ENCODE results near the gene TRAF3. TPM values are rescaled to one million over a fixed set of nuclear protein-coding genes. Genes with fewer than 3 reads are reported as not detected.

The TRAF3 gene
- total RNA-seq, 4 donors from 2014 or later = 15.9 to 24.9 (median 18.6) TPM

DNA sequence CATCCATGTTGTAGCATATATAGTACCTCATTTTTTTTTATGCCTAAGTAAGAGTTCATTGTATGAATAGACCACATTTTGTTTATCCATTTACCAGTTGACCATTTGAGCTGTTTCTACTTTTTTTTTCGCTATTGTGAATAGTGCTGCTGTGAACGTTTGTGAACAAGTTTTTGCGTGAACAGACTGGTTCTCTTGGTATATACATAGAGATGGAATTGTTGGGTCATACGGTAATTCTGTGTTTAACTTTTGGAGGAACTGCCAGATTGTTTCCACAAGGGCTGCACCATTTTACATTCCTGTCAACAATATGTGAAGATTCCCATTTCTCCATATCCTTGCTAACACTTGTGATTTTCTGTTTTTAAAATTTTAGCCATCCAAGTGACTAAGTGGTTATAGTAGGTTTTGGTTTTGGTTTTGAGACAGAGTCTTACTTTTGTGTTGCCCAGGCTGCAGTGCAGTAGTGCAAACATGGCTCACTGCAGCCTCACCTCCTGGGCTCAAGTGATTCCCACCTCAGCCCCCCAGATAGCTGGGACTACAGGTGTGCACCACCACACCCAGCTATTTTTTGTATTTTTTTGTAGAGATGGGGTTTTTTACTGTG, 76.9 kb downstream of the TRAF3 start:
- no peak for TF ChIP-seq CTCF (IDR thresholded peaks at IDR 0.05)
- TF ChIP-seq POLR2A (IDR thresholded peaks at IDR 0.05) = no peak
- Histone ChIP-seq H3K9me3 (no peaks in the 10 kb centered on the region), H3K4me1 (peaks cover 0 to 7% of the 10 kb centered on the region in 2 donors), H3K4me3 (replicated peaks in 1 of 3) (no peak overlapping the region), H3K27ac (no peak overlapping the region), H3K27me3 (no peaks in the 10 kb centered on the region), H3K36me3 (no peaks in the 10 kb centered on the region)
- intact Hi-C loops (cut with DNase I) = no loop called here
- 95 to 96% methylated on average over 4 of the region's 4 CpGs for WGBS, 2 donors
- DNase-seq = no peak

DNA sequence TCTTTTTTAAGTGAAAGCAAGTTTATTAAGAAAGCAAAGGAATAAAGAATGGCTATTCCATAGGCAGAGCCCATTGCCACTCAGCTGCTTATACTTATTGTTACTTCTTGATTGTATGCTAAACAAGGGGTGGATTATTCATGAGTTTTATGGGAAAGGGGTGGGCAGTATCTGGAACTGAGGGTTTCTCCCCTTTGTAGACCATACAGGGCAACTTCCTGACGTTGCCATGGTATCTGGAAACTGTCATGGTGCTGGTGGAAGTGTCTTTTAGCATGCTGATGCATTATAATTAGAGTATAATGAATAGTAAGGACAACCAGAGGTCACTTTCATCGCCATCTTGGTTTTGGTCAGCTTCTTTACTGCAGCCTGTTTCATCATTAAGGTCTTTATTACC, 78.9 kb downstream of the TRAF3 start:
- intact Hi-C loops (cut with DNase I) = no loop called here
- no peak overlapping the region for H3K27ac ChIP-seq
- peaks cover 0 to 3% of the 10 kb centered on the region in 2 donors for H3K4me1 ChIP-seq
- no peaks in the 10 kb centered on the region for H3K9me3 ChIP-seq
- H3K4me3 ChIP-seq (replicated peaks in 1 of 3) = no peak overlapping the region
- TF ChIP-seq CTCF (IDR thresholded peaks at IDR 0.05) = no peak
- no peak for TF ChIP-seq POLR2A (IDR thresholded peaks at IDR 0.05)
- H3K36me3 ChIP-seq = no peaks in the 10 kb centered on the region
- DNase-seq = no peak
- 95% methylated on average over 2 of the region's 2 CpGs for WGBS, 2 donors
- no peaks in the 10 kb centered on the region for H3K27me3 ChIP-seq

GRCh38 chr14:102857444-102857843, 80.2 kb downstream of the TRAF3 start:
- H3K36me3 ChIP-seq = no peaks in the 10 kb centered on the region
- H3K27ac ChIP-seq = no peak overlapping the region
- H3K27me3 ChIP-seq = no peaks in the 10 kb centered on the region
- no peak overlapping the region for H3K4me3 ChIP-seq (replicated peaks in 1 of 3)
- DNase-seq = no peak
- intact Hi-C loops (cut with DNase I) = no loop called here
- H3K4me1 ChIP-seq = peaks cover 0 to 3% of the 10 kb centered on the region in 2 donors
- TF ChIP-seq POLR2A (IDR thresholded peaks at IDR 0.05) (no peak), CTCF (IDR thresholded peaks at IDR 0.05) (no peak)
- 90% methylated on average over 2 of the region's 2 CpGs for WGBS, 2 donors
- no peaks in the 10 kb centered on the region for H3K9me3 ChIP-seq

DNA sequence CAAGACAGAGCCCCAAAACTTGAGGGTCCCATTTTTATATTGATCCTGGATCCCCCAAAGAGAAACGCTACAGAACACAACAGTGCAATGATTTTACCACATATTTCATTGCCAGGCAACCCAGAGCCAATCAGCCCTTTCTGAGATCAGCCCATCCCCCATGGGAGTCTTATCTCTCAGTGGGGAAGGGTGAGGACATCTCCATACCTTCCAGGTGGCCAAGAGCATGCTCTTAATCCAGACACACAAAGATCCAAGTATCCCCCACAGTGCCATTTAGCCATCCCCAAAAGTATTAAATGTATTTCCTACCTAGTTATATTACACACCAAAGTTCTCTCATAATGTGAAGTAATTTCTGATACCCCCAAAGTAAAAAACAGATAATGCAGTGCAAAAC, 82.7 kb downstream of the TRAF3 start:
- Histone ChIP-seq H3K27me3 (no peaks in the 10 kb centered on the region), H3K4me1 (peaks cover 0 to 5% of the 10 kb centered on the region in 2 donors), H3K9me3 (no peaks in the 10 kb centered on the region), H3K36me3 (no peaks in the 10 kb centered on the region), H3K27ac (no peak overlapping the region), H3K4me3 (replicated peaks in 1 of 3) (no peak overlapping the region)
- TF ChIP-seq CTCF (IDR thresholded peaks at IDR 0.05) (no peak), POLR2A (IDR thresholded peaks at IDR 0.05) (no peak)
- 96 to 100% methylated on average over 1 of the region's 1 CpG for WGBS, 2 donors
- intact Hi-C loops (cut with DNase I) = no loop called here
- DNase-seq = no peak

GRCh38 chr14:102862154-102862773, 85.0 kb downstream of the TRAF3 start:
- no peak for TF ChIP-seq CTCF (IDR thresholded peaks at IDR 0.05)
- no peak for TF ChIP-seq POLR2A (IDR thresholded peaks at IDR 0.05)
- WGBS, 2 donors = 90 to 96% methylated on average over 3 of the region's 3 CpGs
- intact Hi-C loops (cut with DNase I) = no loop called here
- DNase-seq = no peak
- Histone ChIP-seq H3K4me1 (peaks cover 7 to 14% of the 10 kb centered on the region in 2 donors), H3K9me3 (no peaks in the 10 kb centered on the region), H3K4me3 (replicated peaks in 1 of 3) (no peak overlapping the region), H3K36me3 (no peaks in the 10 kb centered on the region), H3K27ac (no peak overlapping the region), H3K27me3 (no peaks in the 10 kb centered on the region)

All from thyroid gland (tissue), 4 donors.